Thoracic aorta (tissue), 2 donors: ENCODE measurements around the gene GAS6. TPM values are rescaled to one million over a fixed set of nuclear protein-coding genes. Genes with fewer than 3 reads are reported as not detected.
"Not testable (repeated sequence)": the region's sequence is repeated elsewhere in the genome, so short reads cannot be mapped to it uniquely, and the experiment has no call there.

Source experiments
- ATAC-seq: fragments of 150-250 bp; one replicate; pipeline ENCODE4 v1.8.0; 2017; ENCODE audit warnings: low read depth; ENCODE audit not compliant: insufficient number of reproducible peaks, low FRiP score
- DNase-seq: peaks from one replicate; pipeline ENCODE4 v3.0.0-alpha.2; 2020; ENCODE audit warnings: low spot score
- H3K27ac ChIP-seq, 2 donors: fragments of 200-600 bp; sonication (generic); 1 replicate in 1 of 2; 2 replicates in 1 of 2; pipeline ENCODE4 v1.5.1; 2016; ENCODE audit warnings: mild to moderate bottlenecking in 2 of 2, moderate library complexity in 2 of 2
- H3K27me3 ChIP-seq: fragments of 200-600 bp; sonication (generic); replicated peaks from 2 replicates; pipeline ENCODE4 v1.6.0; 2016; ENCODE audit warnings: mild to moderate bottlenecking; ENCODE audit not compliant: insufficient read depth
- H3K36me3 ChIP-seq: fragments of 200-600 bp; sonication (generic); one replicate; pipeline ENCODE4 v1.5.1; 2016
- H3K4me1 ChIP-seq, 2 donors: fragments of 200-600 bp; sonication (generic); 1 replicate in 1 of 2; 2 replicates in 1 of 2; pipeline versions ENCODE4 v1.5.1 to v1.6.0; 2016; ENCODE audit warnings: low read depth in 2 of 2, mild to moderate bottlenecking in 1 of 2; ENCODE audit not compliant: control insufficient read depth in 1 of 2
- H3K4me3 ChIP-seq: fragments of 200-600 bp; sonication (generic); 2 replicates; pipeline ENCODE4 v1.5.1; 2016; ENCODE audit warnings: mild to moderate bottlenecking
- H3K9me3 ChIP-seq: fragments of 200-600 bp; sonication (generic); 2 replicates; pipeline ENCODE4 v1.5.1; 2016
- CTCF ChIP-seq: fragments of 200-600 bp; sonication (generic); IDR thresholded peaks from one replicate; pipeline ENCODE4 v1.5.1; 2019; ENCODE audit warnings: antibody characterized with exemption
- total RNA-seq, 2 donors: library from RNA; depleted of rRNA; stranded (reverse); fragments of >200 nt; gene quantifications; one replicate each; pipeline versions ENCODE4 v1.1.0 to v1.2.3, GENCODE V29; 2016

Gene GAS6
- total RNA-seq, 2 donors from 2014 or later, result 854 to 1,319 TPM

- no peaks in the 10 kb centered on the region for H3K36me3 ChIP-seq
- no peak overlapping the region for H3K4me3 ChIP-seq
- peaks cover 7 to 20% of the 10 kb centered on the region in 2 donors for H3K4me1 ChIP-seq
- DNase-seq (no peak), ATAC-seq (no peak)
- no peak for TF ChIP-seq CTCF
- H3K27me3 ChIP-seq, result no peaks in the 10 kb centered on the region
- H3K27ac ChIP-seq, result no peak overlapping the region
- H3K9me3 ChIP-seq, result no peaks in the 10 kb centered on the region
Measured at GRCh38 chr13:113875837-113876281, 12.0 kb upstream of the GAS6 start.

- H3K27me3 ChIP-seq, result no peaks in the 10 kb centered on the region
- DNase-seq, result no peak
- H3K27ac ChIP-seq, result no peak overlapping the region
- no peak overlapping the region for H3K4me3 ChIP-seq
- no peaks in the 10 kb centered on the region for H3K36me3 ChIP-seq
- peaks cover 5 to 16% of the 10 kb centered on the region in 2 donors for H3K4me1 ChIP-seq
- no peak for ATAC-seq
- TF ChIP-seq CTCF, result no peak
- H3K9me3 ChIP-seq, result no peaks in the 10 kb centered on the region
Measured at GRCh38 chr13:113875429-113875815, 11.5 kb upstream of the GAS6 start.

GRCh38 chr13:113874579-113875428 lies 10.9 kb upstream of the GAS6 start:
- Histone ChIP-seq H3K27ac (no peak overlapping the region), H3K4me3 (no peak overlapping the region), H3K27me3 (no peaks in the 10 kb centered on the region), H3K4me1 (peaks cover 3 to 9% of the 10 kb centered on the region in 2 donors), H3K36me3 (no peaks in the 10 kb centered on the region), H3K9me3 (no peaks in the 10 kb centered on the region)
- DNase-seq (no peak), ATAC-seq (no peak)
- no peak for TF ChIP-seq CTCF

- Histone ChIP-seq H3K9me3 (no peaks in the 10 kb centered on the region), H3K27me3 (no peaks in the 10 kb centered on the region), H3K4me3 (no peak overlapping the region), H3K36me3 (no peaks in the 10 kb centered on the region), H3K4me1 (peaks cover 0 to 3% of the 10 kb centered on the region in 2 donors), H3K27ac (no peak overlapping the region)
- no peak for TF ChIP-seq CTCF
- ATAC-seq, result no peak
- no peak for DNase-seq
Measured at GRCh38 chr13:113874177-113874576, 10.3 kb upstream of the GAS6 start.

DNA sequence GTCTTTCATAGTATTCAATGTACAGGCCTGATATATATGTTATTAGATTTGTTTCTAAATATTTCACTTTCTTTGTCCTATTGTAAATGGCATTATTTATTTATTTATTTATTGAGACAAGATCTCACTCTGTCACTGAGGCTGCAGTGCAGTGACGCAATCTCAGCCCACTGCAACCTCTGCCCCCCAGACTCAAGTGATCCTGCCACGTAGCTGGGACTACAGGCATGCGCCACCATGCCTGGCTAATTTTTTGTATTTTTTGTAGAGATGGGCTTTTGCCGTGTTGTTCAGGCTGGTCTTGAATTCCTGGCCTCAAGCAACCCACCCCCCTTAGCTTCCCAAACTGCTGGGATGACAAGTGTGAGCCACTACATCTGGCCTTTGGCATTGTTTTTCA lies 5.4 kb upstream of the GAS6 start:
- H3K36me3 ChIP-seq, result no peaks in the 10 kb centered on the region
- DNase-seq (no peak), ATAC-seq (no peak)
- H3K9me3 ChIP-seq, result no peaks in the 10 kb centered on the region
- H3K4me3 ChIP-seq, result no peak overlapping the region
- peaks cover 0 to 8% of the 10 kb centered on the region in 2 donors for H3K4me1 ChIP-seq
- no peaks in the 10 kb centered on the region for H3K27me3 ChIP-seq
- no peak for TF ChIP-seq CTCF
- no peak overlapping the region for H3K27ac ChIP-seq

- H3K4me1 ChIP-seq, H3K9me3 ChIP-seq, H3K4me3 ChIP-seq, ATAC-seq, H3K27ac ChIP-seq, H3K36me3 ChIP-seq, H3K27me3 ChIP-seq, DNase-seq: not testable (repeated sequence)
Measured at GRCh38 chr13:113867913-113868312, 4.0 kb upstream of the GAS6 start.
